Peyer's patch (tissue), 4 donors: ENCODE measurements around the gene SLC25A19. TPM values are rescaled to one million over a fixed set of nuclear protein-coding genes. Genes with fewer than 3 reads are reported as not detected.
A peak's percentile ranks its signal among the peaks of the same experiment; 100 is the strongest.

Experiments used
- DNase-seq, 3 donors: peaks; one replicate each; pipeline ENCODE4 v3.0.0-alpha.2; 2017 to 2019
- H3K27ac ChIP-seq, 4 donors: fragments of 200-600 bp; sonication (generic); one replicate each; pipeline ENCODE4 v1.5.1; 2016 to 2019
- H3K27me3 ChIP-seq, 2 donors: fragments of 200-600 bp; sonication (generic); one replicate each; pipeline ENCODE4 v1.5.1; 2019
- H3K36me3 ChIP-seq, 3 donors: fragments of 200-600 bp; sonication (generic); one replicate each; pipeline ENCODE4 v1.5.1; 2016 to 2019
- H3K4me1 ChIP-seq, 4 donors: fragments of 200-600 bp; sonication (generic); one replicate each; pipeline ENCODE4 v1.5.1; 2016 to 2019
- H3K4me3 ChIP-seq, 4 donors: fragments of 200-600 bp; sonication (generic); 1 replicate in 3 of 4; 2 replicates in 1 of 4; pipeline ENCODE4 v1.5.1; 2016 to 2019; ENCODE audit warnings: mild to moderate bottlenecking in 1 of 4
- H3K9me3 ChIP-seq, 4 donors: fragments of 200-600 bp; sonication (generic); one replicate each; pipeline ENCODE4 v1.5.1; 2016 to 2019; ENCODE audit warnings: mild to moderate bottlenecking in 1 of 4
- POLR2A ChIP-seq, 2 donors: fragments of 450-650 bp; IDR thresholded peaks; one replicate each; pipeline ENCODE4 v1.5.1; 2017; ENCODE audit warnings: antibody characterized with exemption in 2 of 2, mild to moderate bottlenecking in 2 of 2, moderate library complexity in 2 of 2
- total RNA-seq, 4 donors: library from RNA; depleted of rRNA; stranded (reverse); fragments of >200 nt; gene quantifications; one replicate each; pipeline ENCODE4 v1.1.0, GENCODE V29; 2016
- TF ChIP-seq, protein P1 (sequence below), 6 experiments: fragments of 450-650 bp in 4 of 6; fragments of 200-600 bp in 2 of 6; sonication (generic) in 1 of 6; IDR thresholded peaks; one replicate each; pipeline ENCODE4 v1.5.1; 2017 to 2019; ENCODE audit warnings: antibody characterized with exemption in 6 of 6, mild to moderate bottlenecking in 3 of 6, moderate library complexity in 1 of 6

Gene SLC25A19
- total RNA-seq, 4 donors from 2014 or later: 8.2 to 24.8 (median 17.0) TPM

DNA sequence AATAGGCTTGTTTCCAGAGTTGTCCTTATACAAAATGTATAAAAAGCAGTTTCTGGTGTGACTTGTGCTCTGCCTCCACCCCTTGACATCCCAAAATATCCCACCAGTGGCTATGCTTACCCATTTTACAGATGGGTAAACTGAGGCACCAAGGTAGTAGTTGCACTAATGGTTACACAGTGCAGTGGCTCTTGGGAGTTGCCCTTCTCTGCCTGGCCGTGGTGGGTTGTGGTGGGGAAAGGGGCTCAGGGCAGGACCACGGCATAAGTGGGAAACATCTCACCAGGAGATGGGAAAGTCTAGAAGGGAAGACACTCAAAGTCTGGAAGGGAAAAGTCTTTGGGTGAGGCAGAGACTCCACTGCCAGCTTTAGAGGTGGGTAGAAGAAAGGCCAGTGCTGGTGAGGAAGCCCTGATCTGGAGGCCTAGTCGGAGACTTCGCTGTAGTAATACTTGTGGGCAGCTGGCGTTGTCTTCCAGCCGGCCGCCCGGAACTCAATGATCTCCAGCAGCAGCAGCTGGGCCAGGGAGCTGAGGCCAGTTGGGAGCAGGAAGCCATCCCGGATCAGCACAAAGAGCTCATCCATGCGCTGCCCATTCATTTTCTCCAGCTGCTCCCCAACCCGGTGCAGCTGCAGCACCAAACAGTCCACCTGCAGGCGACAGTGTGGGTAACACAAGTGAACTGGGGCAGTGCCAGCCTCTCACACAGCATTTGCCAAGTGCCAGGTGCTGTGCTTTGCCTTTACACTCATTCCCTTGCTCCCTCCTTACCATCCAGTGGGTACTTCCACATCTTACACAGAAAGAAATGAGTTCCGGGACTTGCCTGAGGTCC, 22.7 kb downstream of the SLC25A19 start:
- no peak for DNase-seq
- peaks cover 0 to 24% (median 8%) of the 10 kb centered on the region in 4 donors for H3K4me1 ChIP-seq
- H3K27ac ChIP-seq: no peak overlapping the region
- H3K9me3 ChIP-seq: no peaks in the 10 kb centered on the region
- H3K4me3 ChIP-seq: no peak overlapping the region
- no peak for TF ChIP-seq POLR2A (IDR thresholded peaks at IDR 0.05)
- TF ChIP-seq, protein P1, sequence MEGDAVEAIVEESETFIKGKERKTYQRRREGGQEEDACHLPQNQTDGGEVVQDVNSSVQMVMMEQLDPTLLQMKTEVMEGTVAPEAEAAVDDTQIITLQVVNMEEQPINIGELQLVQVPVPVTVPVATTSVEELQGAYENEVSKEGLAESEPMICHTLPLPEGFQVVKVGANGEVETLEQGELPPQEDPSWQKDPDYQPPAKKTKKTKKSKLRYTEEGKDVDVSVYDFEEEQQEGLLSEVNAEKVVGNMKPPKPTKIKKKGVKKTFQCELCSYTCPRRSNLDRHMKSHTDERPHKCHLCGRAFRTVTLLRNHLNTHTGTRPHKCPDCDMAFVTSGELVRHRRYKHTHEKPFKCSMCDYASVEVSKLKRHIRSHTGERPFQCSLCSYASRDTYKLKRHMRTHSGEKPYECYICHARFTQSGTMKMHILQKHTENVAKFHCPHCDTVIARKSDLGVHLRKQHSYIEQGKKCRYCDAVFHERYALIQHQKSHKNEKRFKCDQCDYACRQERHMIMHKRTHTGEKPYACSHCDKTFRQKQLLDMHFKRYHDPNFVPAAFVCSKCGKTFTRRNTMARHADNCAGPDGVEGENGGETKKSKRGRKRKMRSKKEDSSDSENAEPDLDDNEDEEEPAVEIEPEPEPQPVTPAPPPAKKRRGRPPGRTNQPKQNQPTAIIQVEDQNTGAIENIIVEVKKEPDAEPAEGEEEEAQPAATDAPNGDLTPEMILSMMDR (IDR thresholded peaks at IDR 0.05): no peak
- no peaks in the 10 kb centered on the region for H3K27me3 ChIP-seq
- H3K36me3 ChIP-seq: peaks cover 0 to 40% (median 0%) of the 10 kb centered on the region in 3 donors

DNA sequence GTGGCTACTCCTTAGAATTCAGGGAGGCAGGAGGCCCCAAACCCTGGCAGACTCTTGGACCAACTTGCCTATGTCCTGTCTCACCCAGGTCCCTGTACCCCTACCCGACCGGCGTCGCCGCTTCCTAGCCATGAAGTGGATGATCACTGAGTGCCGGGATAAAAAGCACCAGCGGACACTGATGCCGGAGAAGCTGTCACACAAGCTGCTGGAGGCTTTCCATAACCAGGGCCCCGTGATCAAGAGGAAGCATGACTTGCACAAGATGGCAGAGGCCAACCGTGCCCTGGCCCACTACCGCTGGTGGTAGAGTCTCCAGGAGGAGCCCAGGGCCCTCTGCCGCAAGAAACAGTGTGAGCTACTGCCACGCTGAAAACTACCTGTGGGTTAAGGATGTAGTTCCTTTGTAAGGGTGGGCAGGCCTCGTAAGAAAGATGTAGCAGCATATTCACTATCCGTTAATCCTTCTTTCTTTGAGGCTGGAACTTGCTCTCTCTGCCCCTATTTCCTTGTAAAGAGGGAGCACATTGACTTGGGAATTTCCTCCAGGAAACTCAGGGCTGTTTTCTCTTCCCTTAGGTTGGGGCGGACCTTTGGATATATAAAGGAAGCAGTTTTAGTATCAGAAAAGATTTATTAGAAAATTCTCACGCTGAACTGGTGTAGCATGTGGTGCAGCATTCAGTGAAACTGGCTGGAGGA, 23.5 kb downstream of the SLC25A19 start:
- no peak overlapping the region for H3K27ac ChIP-seq
- H3K36me3 ChIP-seq: peaks cover 0 to 40% (median 0%) of the 10 kb centered on the region in 3 donors
- no peak for DNase-seq
- no peak overlapping the region for H3K4me3 ChIP-seq
- H3K27me3 ChIP-seq: no peaks in the 10 kb centered on the region
- peaks cover 0 to 25% (median 9%) of the 10 kb centered on the region in 4 donors for H3K4me1 ChIP-seq
- TF ChIP-seq POLR2A (IDR thresholded peaks at IDR 0.05): no peak
- TF ChIP-seq, protein P1 (IDR thresholded peaks at IDR 0.05): no peak
- no peaks in the 10 kb centered on the region for H3K9me3 ChIP-seq

DNA sequence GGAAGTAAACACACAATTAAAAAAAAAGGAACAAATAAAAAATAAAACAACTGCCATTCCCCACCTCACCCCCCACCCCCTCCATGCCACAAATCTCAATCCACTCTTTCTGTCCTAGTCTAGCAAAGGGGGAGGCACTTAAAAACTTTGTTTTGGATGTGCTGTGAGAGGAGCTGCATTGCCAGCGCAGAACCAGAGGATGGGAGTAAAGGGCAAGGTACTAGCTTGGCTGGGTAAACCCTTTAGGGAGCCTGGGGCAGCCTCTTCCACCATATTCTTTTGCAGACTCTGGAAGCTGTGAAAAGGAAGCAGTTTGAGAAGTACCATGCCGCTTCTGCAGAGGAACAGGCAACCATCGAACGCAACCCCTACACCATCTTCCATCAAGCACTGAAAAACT, 26.2 kb downstream of the SLC25A19 start:
- TF ChIP-seq, protein P1 (IDR thresholded peaks at IDR 0.05): no peak
- no peak for TF ChIP-seq POLR2A (IDR thresholded peaks at IDR 0.05)
- H3K4me1 ChIP-seq: peaks cover 0 to 32% (median 18%) of the 10 kb centered on the region in 4 donors

DNA sequence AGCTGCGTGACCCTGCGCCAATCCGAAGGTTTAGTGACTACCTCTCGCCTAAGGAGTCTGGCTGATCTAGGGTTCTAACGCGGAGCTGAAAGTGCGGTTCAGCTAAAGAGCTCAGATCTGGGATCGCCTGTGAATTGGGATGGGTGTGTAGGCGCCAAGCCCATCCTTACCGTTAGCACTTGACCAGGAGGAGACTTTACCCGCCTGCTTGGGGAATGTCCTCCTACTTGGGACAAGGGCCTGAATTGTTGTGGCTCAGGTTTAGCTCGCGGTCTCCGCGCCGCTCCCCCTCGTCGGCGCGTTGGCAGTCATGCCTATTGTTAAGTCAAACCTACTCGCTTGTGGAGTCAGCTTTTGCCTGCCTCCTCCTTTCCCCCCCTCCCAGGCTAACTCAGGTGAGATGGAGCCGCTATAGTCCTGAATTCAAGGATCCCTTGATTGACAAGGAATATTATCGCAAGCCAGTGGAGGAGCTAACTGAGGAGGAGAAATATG, 27.1 kb downstream of the SLC25A19 start:
- Histone ChIP-seq H3K4me1 (peaks cover 0 to 26% (median 18%) of the 10 kb centered on the region in 4 donors), H3K27ac (peak overlapping the region; percentile 88 to 97 (median 94)), H3K36me3 (peaks cover 0 to 40% (median 0%) of the 10 kb centered on the region in 3 donors), H3K4me3 (peak overlapping the region; percentile 73 to 91 (median 78)), H3K27me3 (no peaks in the 10 kb centered on the region), H3K9me3 (no peaks in the 10 kb centered on the region)
- DNase-seq: no peak
- TF ChIP-seq POLR2A (IDR thresholded peaks at IDR 0.05): no peak
- TF ChIP-seq, protein P1 (IDR thresholded peaks at IDR 0.05): no peak

More for the DNA sequence above, 26.2 kb downstream of the SLC25A19 start:
- Histone ChIP-seq H3K27ac (no peak overlapping the region), H3K27me3 (no peaks in the 10 kb centered on the region), H3K4me3 (peak overlapping the region in 1 of 4 donors; percentile 73), H3K36me3 (peaks cover 0 to 40% (median 0%) of the 10 kb centered on the region in 3 donors), H3K9me3 (no peaks in the 10 kb centered on the region)
- no peak for DNase-seq

DNA sequence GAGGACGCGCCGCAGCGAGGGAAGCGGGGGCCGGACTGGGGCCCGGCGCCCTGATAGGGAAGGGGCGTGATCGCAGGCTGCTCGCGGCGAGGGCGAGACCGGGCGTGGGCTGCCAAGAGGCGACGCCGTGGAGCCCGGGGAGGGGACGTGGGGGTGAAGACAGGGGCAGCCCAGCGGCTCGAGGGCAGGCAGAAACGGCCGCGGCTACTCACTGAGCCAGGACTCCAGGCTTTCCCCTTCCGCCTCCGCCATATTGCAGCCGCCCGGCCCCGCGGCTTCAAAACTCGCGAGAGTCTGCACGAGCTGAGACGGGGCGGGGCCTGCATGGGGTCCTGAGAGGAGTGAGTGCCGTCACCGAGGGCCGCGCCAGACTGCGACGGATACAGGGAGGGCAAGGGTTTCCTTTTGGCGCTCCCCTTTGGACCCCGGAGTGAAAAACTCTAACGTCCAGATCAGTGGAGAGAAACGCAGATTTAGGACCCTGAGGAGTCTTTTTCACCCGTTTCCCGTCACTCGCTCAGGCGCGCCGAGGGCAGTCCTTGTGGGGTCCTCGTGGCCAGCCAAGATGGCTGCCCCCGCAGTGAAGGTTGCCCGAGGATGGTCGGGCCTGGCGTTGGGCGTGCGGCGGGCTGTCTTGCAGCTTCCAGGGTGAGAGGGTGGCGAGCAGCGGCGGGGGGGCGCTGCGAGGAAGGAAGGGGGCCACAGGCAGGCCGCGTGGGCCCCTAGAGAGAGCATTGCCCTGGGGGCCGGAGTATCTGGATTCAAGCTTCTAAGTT, 27.7 kb downstream of the SLC25A19 start, which contains the start of the genes GGA3 and MRPS7:
TSS of gene GGA3 (minus strand) at position 271 of the 776 bp plus-strand sequence. CDS start at position 252, 19 bp downstream.
TSS of gene MRPS7 (plus strand) at position 544 of the 776 bp plus-strand sequence. CDS start at position 566, 22 bp downstream.
- peak within 1 kb of the TSS; percentile 73 to 91 (median 78) for H3K4me3 ChIP-seq
- peaks cover 0 to 26% (median 18%) of the 10 kb centered on the region in 4 donors for H3K4me1 ChIP-seq
- TF ChIP-seq, protein P1 (IDR thresholded peaks at IDR 0.05): peak in 1 of 6 experiments; percentile 3
- peak; percentile 44 to 77 for TF ChIP-seq POLR2A (IDR thresholded peaks at IDR 0.05)
- no peaks in the 10 kb centered on the region for H3K9me3 ChIP-seq
- H3K27ac ChIP-seq: peak within 1 kb of the TSS; percentile 88 to 97 (median 94)
- H3K36me3 ChIP-seq: peaks cover 0 to 34% (median 0%) of the 10 kb centered on the region in 3 donors
- DNase-seq: peak; percentile 96 to 98 (median 97)
- no peaks in the 10 kb centered on the region for H3K27me3 ChIP-seq
